K562 (cell line): ENCODE results near the gene CRYM. TPM values are rescaled to one million over a fixed set of nuclear protein-coding genes. Genes with fewer than 3 reads are reported as not detected.

Experiments used
- ATAC-seq: fragments of 200-7000 bp; cut with Tn5 transposase; 3 replicates; pipeline ENCODE4 v1.9.1; 2020; ENCODE audit warnings: moderate library complexity
- BruUV-seq: library from RNA; stranded (reverse); fragments of 400-500 nt; replicated peaks from 2 replicates; lab custom pipeline; 2021; lab: Mats Ljungman, UMichigan
- CTCF ChIA-PET: fragments of 300-600 bp; formaldehyde crosslinking; extraction: SDS; loops from one replicate; lab custom pipeline; 2021; ENCODE audit warnings: low intra/inter-chr PET ratio; lab: Yijun Ruan, JAX
- POLR2A ChIA-PET: fragments of 300-600, 350-650 bp; sonication (Branson Sonifier 250); formaldehyde crosslinking; extraction: SDS; loops from one replicate; lab custom pipeline; 2021; ENCODE audit warnings: antibody characterized with exemption, inconsistent platforms; lab: Yijun Ruan, JAX
- DNase-seq, 4 experiments: peaks; one replicate each; pipeline versions ENCODE4 v3.0.0 to v3.0.0-alpha.2; 2011 to 2018; ENCODE audit warnings: low spot score in 3 of 4, mixed read lengths in 3 of 4; ENCODE audit errors: extremely low read depth in 1 of 4
- FAIRE-seq: peaks from 2 replicates; lab custom pipeline; 2011; peaks lifted over from hg19 to GRCh38; lab: Jason Lieb, UNC
- H2AFZ ChIP-seq: 2 replicates; pipeline ENCODE4 v1.6.0; 2011; ENCODE audit warnings: low read depth, low read length, control low read depth, inconsistent platforms
- H3K27ac ChIP-seq: fragments of 200-600 bp; 3 replicates; pipeline ENCODE4 v1.8.0; 2011; ENCODE audit warnings: low read depth, mild to moderate bottlenecking, control low read depth, inconsistent platforms, low read length, moderate library complexity, mixed read lengths; ENCODE audit errors: extremely low read depth
- H3K27me3 ChIP-seq, 2 experiments: fragments of 300-600 bp in 1 of 2; 2 replicates in 1 of 2; 3 replicates in 1 of 2; pipeline versions ENCODE4 v1.6.0 to v1.8.0; 2011; ENCODE audit warnings: inconsistent platforms in 2 of 2, low read length in 2 of 2, mild to moderate bottlenecking in 1 of 2, mixed read lengths in 1 of 2, moderate library complexity in 1 of 2; ENCODE audit not compliant: control insufficient read depth in 2 of 2, insufficient read depth in 2 of 2
- H3K36me3 ChIP-seq: fragments of 300-600 bp; 3 replicates; pipeline ENCODE4 v1.8.0; 2011; ENCODE audit warnings: mild to moderate bottlenecking, low read length, inconsistent platforms; ENCODE audit not compliant: control insufficient read depth, insufficient read depth
- H3K4me1 ChIP-seq, 2 experiments: fragments of 200-600 bp in 1 of 2; replicated peaks in 1 of 2; 2 replicates in 1 of 2; 3 replicates in 1 of 2; pipeline versions ENCODE4 v1.5.1 to v1.8.0; 2011; ENCODE audit warnings: inconsistent platforms in 2 of 2, low read length in 2 of 2, mild to moderate bottlenecking in 1 of 2, mixed read lengths in 1 of 2, moderate library complexity in 1 of 2; ENCODE audit not compliant: control insufficient read depth in 2 of 2, insufficient read depth in 2 of 2
- H3K4me2 ChIP-seq: 2 replicates; pipeline ENCODE4 v1.6.1; 2011; ENCODE audit warnings: low read length, control low read depth, inconsistent platforms, mixed read lengths; ENCODE audit not compliant: insufficient read depth
- H3K4me3 ChIP-seq: fragments of 200-600 bp; sonication (generic), shearing (Covaris generic); 2 replicates; pipeline ENCODE4 v1.5.1; 2016; ENCODE audit warnings: control low read depth, inconsistent platforms
- H3K79me2 ChIP-seq: fragments of 200-600 bp; 3 replicates; pipeline ENCODE4 v1.8.0; 2011; ENCODE audit warnings: low read length, inconsistent platforms; ENCODE audit not compliant: control insufficient read depth, insufficient read depth
- H3K9ac ChIP-seq, 2 experiments: 2 replicates each; pipeline versions ENCODE4 v1.6.0 to v1.6.1; 2011; ENCODE audit warnings: low read depth in 2 of 2, low read length in 2 of 2, control low read depth in 1 of 2, inconsistent platforms in 1 of 2, mild to moderate bottlenecking in 1 of 2, mixed read lengths in 1 of 2; ENCODE audit not compliant: insufficient read depth in 1 of 2
- H3K9me1 ChIP-seq: one replicate; pipeline ENCODE4 v1.6.0; 2011; ENCODE audit warnings: inconsistent platforms, mild to moderate bottlenecking, low read length, moderate library complexity; ENCODE audit not compliant: control insufficient read depth, insufficient read depth
- H3K9me3 ChIP-seq: replicated peaks from 2 replicates; pipeline ENCODE4 v1.5.1; 2011; ENCODE audit warnings: low read depth, low read length, inconsistent platforms; ENCODE audit not compliant: control insufficient read depth, insufficient read depth
- H4K20me1 ChIP-seq: replicated peaks from 2 replicates; pipeline ENCODE4 v1.6.1; 2011; ENCODE audit warnings: low read length, inconsistent platforms, mixed read lengths; ENCODE audit not compliant: control insufficient read depth, insufficient read depth
- BRCA1 ChIP-seq, 2 experiments: fragments of 450-650 bp in 1 of 2; sonication (generic) in 1 of 2; formaldehyde crosslinking in 1 of 2; IDR thresholded peaks; 2 replicates each; pipeline versions ENCODE4 v1.5.0 to v1.6.1; 2017 to 2020; ENCODE audit warnings: mild to moderate bottlenecking in 1 of 2, missing genetic modification reagents in 1 of 2
- CTCF ChIP-seq, 3 experiments: IDR thresholded peaks in 2 of 3; conservative IDR thresholded peaks in 1 of 3; 2 replicates each; pipeline ENCODE4 v1.5.1; 2011 to 2012; ENCODE audit warnings: low read length in 3 of 3, mild to moderate bottlenecking in 3 of 3, control low read depth in 2 of 3, improper control_type of control experiment in 1 of 3, inconsistent platforms in 1 of 3, low read depth in 1 of 3, mixed read lengths in 1 of 3, moderate library complexity in 1 of 3; ENCODE audit not compliant: insufficient read depth in 2 of 3
- KLF1 ChIP-seq: fragments of 450-650 bp; IDR thresholded peaks from 2 replicates; pipeline ENCODE4 v1.6.1; 2016; ENCODE audit warnings: missing genetic modification characterization, missing compliant biosample characterization
- RBM25 ChIP-seq: fragments of 200-400 bp; formaldehyde crosslinking; IDR thresholded peaks from 2 replicates; pipeline ENCODE4 v1.6.1; 2018; ENCODE audit warnings: low read length, low read depth, moderate library complexity; ENCODE audit not compliant: severe bottlenecking
- SMARCE1 ChIP-seq: fragments of 450-650 bp; IDR thresholded peaks from 2 replicates; pipeline ENCODE4 v1.7.1; 2016; ENCODE audit warnings: mild to moderate bottlenecking
- ZHX1 ChIP-seq: fragments of 150-350 bp; conservative IDR thresholded peaks from 2 replicates; pipeline ENCODE4 v1.6.1; 2014; ENCODE audit warnings: low read length
- ZNF785 ChIP-seq: fragments of 250-450 bp; sonication (Bioruptor Pico); IDR thresholded peaks from 2 replicates; pipeline ENCODE4 v1.4.0; 2020; ENCODE audit warnings: mild to moderate bottlenecking
- WGBS: fragments of 100-300 bp; shearing (Covaris generic); methylation state at CpG from one replicate; pipeline ENCODE4 v1.1.6; 2016; ENCODE audit warnings: low coverage, mixed read lengths; ENCODE audit not compliant: insufficient coverage; ENCODE audit errors: missing lambda C conversion rate; 5-methylcytosine and 5-hydroxymethylcytosine counted together
- in situ Hi-C: fragments of 300-500 bp; cut with MboI; formaldehyde crosslinking; loops from 4 replicates; pipeline ENCODE4 v1.15.0; 2018; ENCODE audit warnings: inconsistent platforms, mixed read lengths
- intact Hi-C: fragments of 100-400 bp; cut with micrococcal nuclease; formaldehyde crosslinking; loops from 2 replicates; pipeline ENCODE4 v1.14.2; 2022
- polyA plus RNA-seq, 8 experiments: library from polyadenylated mRNA; depleted of rRNA in 4 of 8; stranded (reverse) in 5 of 8; unstranded in 3 of 8; fragments of >200 nt; fragmentation: Nextera tagmentation in 2 of 8; fragmentation: Illumina TruSeq in 1 of 8; extraction: Ambion mirVana in 2 of 8; extraction: Trizol in 1 of 8; gene quantifications; 2 replicates each; pipeline versions ENCODE4 v1.2.1 to v1.2.3, GENCODE V29; 2011 to 2014; ENCODE audit warnings: inconsistent platforms in 1 of 8, missing spikeins in 1 of 8
- total RNA-seq, 7 experiments: library from RNA; depleted of rRNA in 6 of 7; stranded (reverse); fragments of >200 nt in 6 of 7; fragmentation: Illumina TruSeq in 2 of 7; extraction: Trizol in 2 of 7; gene quantifications; 2 replicates each; pipeline versions ENCODE4 v1.2.1 to v1.2.3, GENCODE V29; 2011 to 2021; ENCODE audit warnings: low replicate concordance in 1 of 7

CRYM gene
- total and polyA plus RNA-seq, 9 of the 15 experiments (the other 6 are each of a cell fraction or from before 2014, with no cell fraction given): 0.08 to 0.98 (median 0.47) TPM

DNA sequence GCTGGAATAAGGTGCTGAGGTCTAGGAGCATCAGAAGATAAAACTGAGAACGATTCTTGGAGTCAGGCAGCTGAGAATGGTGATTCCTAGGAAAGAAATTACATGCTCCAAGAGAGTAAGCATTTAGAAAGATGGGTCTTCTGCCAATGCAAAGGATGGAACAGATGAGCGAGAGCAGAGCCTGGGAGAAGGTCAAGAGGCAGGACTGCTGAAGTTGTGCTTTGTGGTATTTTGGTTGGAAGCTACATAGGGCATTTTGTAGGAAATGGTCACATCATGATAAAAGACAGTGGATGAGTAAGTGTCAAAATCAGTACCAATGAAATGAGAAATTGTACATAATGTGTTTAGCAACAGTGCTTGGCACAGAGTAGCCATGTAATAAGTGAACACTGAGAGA, 1.4 kb upstream of the CRYM start (continued):
- TF ChIP-seq ZHX1 (no peak), KLF1 (no peak), BRCA1 (IDR thresholded peaks at IDR 0.05) (no peak), BRCA1 (CRISPR knock-in tag; IDR thresholded peaks at IDR 0.05) (no peak)

- H3K9me3 ChIP-seq: peaks cover 6% of the 10 kb centered on the region
- no peaks in the 10 kb centered on the region for H3K79me2 ChIP-seq
- H3K27me3 ChIP-seq: peaks cover 19 to 35% of the 10 kb centered on the region in 2 experiments
- peak overlapping the region; percentile 36; the same call in 1 of the 2 replicates for H3K4me3 ChIP-seq
- peak overlapping the region; percentile 77 for H2AFZ ChIP-seq
- BruUV-seq: no TSS peak
- FAIRE-seq (no peak), ATAC-seq (peak; percentile 44; the same call in 2 of the 3 replicates), DNase-seq (peak in 1 of 4 experiments; percentile 13)
- H4K20me1 ChIP-seq: no peaks in the 10 kb centered on the region
- ChIA-PET CTCF (interaction anchor here (3.9 kb wide), 1 partner anchor 89 kb away, joined by 27 read pairs; no protein-coding TSS in a partner anchor), POLR2A (interaction anchor here (1.0 to 1.6 kb wide), 3 partner anchors 13 to 60 kb away, joined by 3 to 6 read pairs (median 5); no protein-coding TSS in a partner anchor)
- H3K27ac ChIP-seq: no peak overlapping the region; the same call in 2 of the 3 replicates
- WGBS: 10% methylated on average over 17 of the region's 17 CpGs
- H3K4me1 ChIP-seq: peaks cover 5 to 15% of the 10 kb centered on the region in 2 experiments; a peak in 3 of 5 replicates
- no peaks in the 10 kb centered on the region for H3K36me3 ChIP-seq
- no peaks in the 10 kb centered on the region for H3K9me1 ChIP-seq
- intact Hi-C loops: loop anchor here (5.0 kb wide), 1 partner anchor 50 kb away; no protein-coding TSS in a partner anchor
- peak overlapping the region; percentile 87 for H3K4me2 ChIP-seq
- in situ Hi-C loops: loop anchor here (5.0 kb wide), 1 partner anchor 80 kb away; no protein-coding TSS in a partner anchor
- peak overlapping the region in 1 of 2 experiments; percentile 90; a peak in 1 of 4 replicates for H3K9ac ChIP-seq
- no peak for TF ChIP-seq ZNF785 (CRISPR knock-in tag)
- no peak for TF ChIP-seq RBM25
- no peak for TF ChIP-seq SMARCE1
- peak; percentile 11 to 30 (median 20); a peak in 2 of 6 replicates for TF ChIP-seq CTCF (IDR thresholded peaks at IDR 0.05 in 2 of 3, conservative IDR thresholded peaks at IDR 0.05 in 1 of 3; ENCODE audit: insufficient read depth in 2 of 3, low read depth in 1 of 3, low read length in 3 of 3)
Measured at GRCh38 chr16:21277045-21277926, 804 bp downstream of the CRYM start.
